GM23248 (cell line): ENCODE data around the gene ZNF407. TPM values are rescaled to one million over a fixed set of nuclear protein-coding genes. Genes with fewer than 3 reads are reported as not detected.
A peak's percentile ranks its signal among the peaks of the same experiment; 100 is the strongest.

Source experiments
- DNase-seq: peaks from one replicate; pipeline ENCODE4 v3.0.0-alpha.2; 2015
- H2AFZ ChIP-seq: fragments of 200-600 bp; sonication (generic); 2 replicates; pipeline ENCODE4 v1.6.1; 2016; ENCODE audit warnings: antibody characterized with exemption
- H3F3A ChIP-seq: fragments of 200-600 bp; sonication (generic); 2 replicates; pipeline ENCODE4 v1.6.1; 2016; ENCODE audit warnings: mild to moderate bottlenecking, antibody characterized with exemption, mixed run types; ENCODE audit not compliant: insufficient read depth
- H3K27ac ChIP-seq: fragments of 200-600 bp; sonication (generic); 2 replicates; pipeline ENCODE4 v1.5.1; 2016; ENCODE audit warnings: mild to moderate bottlenecking
- H3K27me3 ChIP-seq: fragments of 200-600 bp; sonication (generic); replicated peaks from 2 replicates; pipeline ENCODE4 v1.6.1; 2016; ENCODE audit warnings: mild to moderate bottlenecking; ENCODE audit not compliant: insufficient read depth
- H3K36me3 ChIP-seq: fragments of 200-600 bp; sonication (generic); 2 replicates; pipeline ENCODE4 v1.6.1; 2016; ENCODE audit warnings: low read depth, mild to moderate bottlenecking
- H3K4me1 ChIP-seq: fragments of 200-600 bp; sonication (generic); 2 replicates; pipeline ENCODE4 v1.6.1; 2016; ENCODE audit warnings: mild to moderate bottlenecking; ENCODE audit not compliant: insufficient read depth
- H3K4me2 ChIP-seq: fragments of 200-600 bp; sonication (generic); one replicate; pipeline ENCODE4 v1.6.1; 2016; ENCODE audit warnings: mild to moderate bottlenecking; ENCODE audit not compliant: unreplicated experiment
- H3K4me3 ChIP-seq: fragments of 200-600 bp; sonication (generic); 2 replicates; pipeline ENCODE4 v1.5.1; 2016; ENCODE audit warnings: mild to moderate bottlenecking
- H3K79me2 ChIP-seq: fragments of 200-600 bp; sonication (generic); 2 replicates; pipeline ENCODE4 v1.6.1; 2016; ENCODE audit warnings: mild to moderate bottlenecking; ENCODE audit not compliant: insufficient read depth
- H3K9ac ChIP-seq: fragments of 200-600 bp; sonication (generic); 2 replicates; pipeline ENCODE4 v1.6.1; 2016; ENCODE audit warnings: mild to moderate bottlenecking
- H3K9me2 ChIP-seq: fragments of 200-600 bp; sonication (generic); 2 replicates; pipeline ENCODE4 v1.6.1; 2016; ENCODE audit warnings: mixed run types, mild to moderate bottlenecking, moderate library complexity; ENCODE audit not compliant: insufficient read depth
- H3K9me3 ChIP-seq: fragments of 200-600 bp; sonication (generic); one replicate; pipeline ENCODE4 v1.6.1; 2017; ENCODE audit warnings: low read depth
- H4K20me1 ChIP-seq: fragments of 200-600 bp; sonication (generic); 2 replicates; pipeline ENCODE4 v1.6.0; 2016; ENCODE audit not compliant: insufficient read depth
- EZH2 ChIP-seq: fragments of 200-600 bp; sonication (generic); IDR thresholded peaks from 2 replicates; pipeline ENCODE4 v1.6.1; 2018; ENCODE audit warnings: antibody characterized with exemption, mild to moderate bottlenecking; ENCODE audit not compliant: insufficient read depth, poor library complexity, severe bottlenecking
- EZH2phosphoT487 ChIP-seq: fragments of 200-600 bp; sonication (generic); IDR thresholded peaks from 2 replicates; pipeline ENCODE4 v1.6.1; 2018; ENCODE audit warnings: antibody characterized with exemption, moderate library complexity, mild to moderate bottlenecking, low read depth; ENCODE audit not compliant: insufficient read depth
- WGBS, 2 experiments: methylation state at CpG; one replicate each; pipeline ENCODE4 v1.1.6; 2015 to 2017; ENCODE audit warnings: low lambda C conversion rate in 2 of 2, low coverage in 1 of 2; ENCODE audit errors: missing lambda C conversion rate in 2 of 2; 5-methylcytosine and 5-hydroxymethylcytosine counted together
- in situ Hi-C: fragments of 300-500 bp; cut with MboI; formaldehyde crosslinking; loops from 2 replicates; pipeline ENCODE4 v1.15.0; 2020
- polyA plus RNA-seq: library from polyadenylated mRNA; unstranded; fragments of >200 nt; fragmentation: Nextera tagmentation; extraction: Ambion mirVana; gene quantifications from 2 replicates; pipeline ENCODE4 v1.2.1, GENCODE V29; 2016
- total RNA-seq: library from RNA; depleted of rRNA; stranded (reverse); fragments of >200 nt; shearing (Covaris generic); gene quantifications from 2 replicates; pipeline ENCODE4 v1.2.3, GENCODE V29; 2014

The ZNF407 gene
- total and polyA plus RNA-seq, 2 experiments from 2014 or later, result 2.6 to 6.3 TPM

GRCh38 chr18:74826572-74826971 lies 228.9 kb downstream of the ZNF407 start:
- Histone ChIP-seq H4K20me1 (no peaks in the 10 kb centered on the region), H3K79me2 (no peaks in the 10 kb centered on the region), H3K9me3 (no peaks in the 10 kb centered on the region), H3K27ac (no peak overlapping the region), H3K27me3 (no peaks in the 10 kb centered on the region), H3K9ac (no peak overlapping the region), H3K4me1 (no peaks in the 10 kb centered on the region), H2AFZ (no peak overlapping the region), H3F3A (no peaks in the 10 kb centered on the region), H3K4me3 (no peak overlapping the region), H3K36me3 (no peaks in the 10 kb centered on the region), H3K9me2 (no peaks in the 10 kb centered on the region), H3K4me2 (no peak overlapping the region)
- DNase-seq, result no peak
- in situ Hi-C loops, result no loop called here
- 87 to 92% methylated on average over 5 of the region's 5 CpGs for WGBS, 2 experiments
- TF ChIP-seq EZH2 (no peak), EZH2phosphoT487 (no peak)

- Histone ChIP-seq H3K4me1 (no peaks in the 10 kb centered on the region), H3K4me3 (no peak overlapping the region), H3K27ac (no peak overlapping the region), H2AFZ (no peak overlapping the region), H3K27me3 (no peaks in the 10 kb centered on the region), H4K20me1 (no peaks in the 10 kb centered on the region), H3K9me2 (no peaks in the 10 kb centered on the region), H3K9me3 (no peaks in the 10 kb centered on the region), H3K4me2 (no peak overlapping the region), H3K9ac (no peak overlapping the region), H3K79me2 (no peaks in the 10 kb centered on the region), H3F3A (no peaks in the 10 kb centered on the region), H3K36me3 (no peaks in the 10 kb centered on the region)
- in situ Hi-C loops, result no loop called here
- no peak for DNase-seq
- TF ChIP-seq EZH2phosphoT487 (no peak), EZH2 (no peak)
- 70 to 82% methylated on average over 3 of the region's 3 CpGs for WGBS, 2 experiments
These were observed 230.5 kb downstream of the ZNF407 start for GRCh38 chr18:74828200-74828599.

GRCh38 chr18:74831571-74832250 lies 234.0 kb downstream of the ZNF407 start:
- 93 to 96% methylated on average over 13 of the region's 13 CpGs for WGBS, 2 experiments
- Histone ChIP-seq H3K9me3 (no peaks in the 10 kb centered on the region), H3K9ac (no peak overlapping the region), H4K20me1 (no peaks in the 10 kb centered on the region), H3K27me3 (no peaks in the 10 kb centered on the region), H2AFZ (no peak overlapping the region), H3K4me2 (no peak overlapping the region), H3K36me3 (no peaks in the 10 kb centered on the region), H3F3A (peaks cover 7% of the 10 kb centered on the region; the same call in 1 of the 2 replicates), H3K9me2 (no peaks in the 10 kb centered on the region), H3K4me3 (no peak overlapping the region), H3K27ac (no peak overlapping the region), H3K79me2 (no peaks in the 10 kb centered on the region), H3K4me1 (peaks cover 7% of the 10 kb centered on the region)
- in situ Hi-C loops, result no loop called here
- TF ChIP-seq EZH2phosphoT487, result no peak
- no peak for TF ChIP-seq EZH2
- DNase-seq, result peak; percentile 13

- Histone ChIP-seq H3K79me2 (no peaks in the 10 kb centered on the region), H3K9me3 (no peaks in the 10 kb centered on the region), H3K4me3 (no peak overlapping the region), H3K27me3 (no peaks in the 10 kb centered on the region), H4K20me1 (no peaks in the 10 kb centered on the region), H3K36me3 (no peaks in the 10 kb centered on the region), H3K4me1 (peaks cover 10% of the 10 kb centered on the region), H3K27ac (no peak overlapping the region), H3F3A (peaks cover 14% of the 10 kb centered on the region; the same call in 1 of the 2 replicates), H3K9ac (no peak overlapping the region), H3K9me2 (no peaks in the 10 kb centered on the region), H2AFZ (no peak overlapping the region), H3K4me2 (no peak overlapping the region)
- peak; percentile 20 for DNase-seq
- in situ Hi-C loops, result no loop called here
- TF ChIP-seq EZH2phosphoT487 (no peak), EZH2 (no peak)
These were observed 234.7 kb downstream of the ZNF407 start for GRCh38 chr18:74832381-74832780.
